SU-DHL-6 (cell line): ENCODE results near the gene CTTN.
A peak's percentile ranks its signal among the peaks of the same experiment; 100 is the strongest.

Experiments used
- H2AFZ ChIP-seq: fragments of 200-600 bp; sonication (generic); 2 replicates; pipeline ENCODE4 v1.6.1; 2014; ENCODE audit warnings: low read depth, mild to moderate bottlenecking, moderate library complexity, mixed read lengths, antibody characterized with exemption, low read length; ENCODE audit not compliant: severe bottlenecking
- H3F3A ChIP-seq: fragments of 200-600 bp; shearing (Covaris generic); 2 replicates; pipeline ENCODE4 v1.6.0; 2016; ENCODE audit warnings: antibody characterized with exemption, mild to moderate bottlenecking; ENCODE audit not compliant: insufficient read depth
- H3K27ac ChIP-seq: fragments of 200-600 bp; sonication (generic); 2 replicates; pipeline ENCODE4 v1.5.1; 2016; ENCODE audit warnings: low read depth, mild to moderate bottlenecking, low read length, moderate library complexity, mixed read lengths
- H3K27me3 ChIP-seq: fragments of 200-600 bp; sonication (generic), shearing (Covaris generic); 2 replicates; pipeline ENCODE4 v1.6.0; 2014; ENCODE audit warnings: mild to moderate bottlenecking, low read length
- H3K36me3 ChIP-seq: fragments of 200-600 bp; sonication (generic); 2 replicates; pipeline ENCODE4 v1.6.1; 2014; ENCODE audit warnings: mild to moderate bottlenecking, low read length, mixed read lengths
- H3K4me2 ChIP-seq: fragments of 300-600, 200-600 bp; shearing (Covaris generic), sonication (generic); 2 replicates; pipeline ENCODE4 v1.6.0; 2014; ENCODE audit warnings: low read length, low read depth, mild to moderate bottlenecking; ENCODE audit not compliant: poor library complexity, severe bottlenecking
- H3K4me3 ChIP-seq: fragments of 200-600 bp; sonication (generic); 2 replicates; pipeline ENCODE4 v1.5.1; 2014; ENCODE audit warnings: antibody characterized with exemption, low read length, mild to moderate bottlenecking, mixed read lengths; ENCODE audit not compliant: insufficient read depth, poor library complexity, severe bottlenecking
- H3K79me2 ChIP-seq: fragments of 200-600 bp; sonication (generic); 2 replicates; pipeline ENCODE4 v1.6.1; 2014; ENCODE audit warnings: mild to moderate bottlenecking, low read length, moderate library complexity; ENCODE audit not compliant: insufficient read depth
- H3K9ac ChIP-seq: fragments of 200-600 bp; sonication (generic); 2 replicates; pipeline ENCODE4 v1.7.0; 2014; ENCODE audit warnings: mild to moderate bottlenecking, low read length
- H3K9me2 ChIP-seq: fragments of 200-600 bp; sonication (generic); replicated peaks from 2 replicates; pipeline ENCODE4 v1.6.1; 2014; ENCODE audit warnings: low read length; ENCODE audit not compliant: insufficient read depth
- H3K9me3 ChIP-seq: fragments of 200-600 bp; sonication (generic); 2 replicates; pipeline ENCODE4 v1.6.1; 2014; ENCODE audit warnings: low read length, mixed read lengths; ENCODE audit not compliant: insufficient read depth
- H4K20me1 ChIP-seq: fragments of 200-600 bp; sonication (generic); 2 replicates; pipeline ENCODE4 v1.6.1; 2014; ENCODE audit warnings: low read depth, mild to moderate bottlenecking, antibody characterized with exemption, low read length, moderate library complexity, mixed read lengths
- EZH2phosphoT487 ChIP-seq: fragments of 200-600 bp; sonication (generic), shearing (Covaris generic); conservative IDR thresholded peaks from 2 replicates; pipeline ENCODE4 v1.6.1; 2018; ENCODE audit warnings: mild to moderate bottlenecking, antibody characterized with exemption, low read length, moderate library complexity, mixed read lengths
- TF ChIP-seq, protein P1 (sequence below): fragments of 200-600 bp; sonication (generic); IDR thresholded peaks from one replicate; pipeline ENCODE4 v1.5.1; 2017; ENCODE audit warnings: antibody characterized with exemption, mild to moderate bottlenecking, low read length, moderate library complexity; ENCODE audit not compliant: insufficient read depth, poor library complexity, severe bottlenecking

CTTN gene

GRCh38 chr11:70433526-70433925, 35.2 kb downstream of the CTTN start:
- Histone ChIP-seq H3K79me2 (no peaks in the 10 kb centered on the region), H3K4me3 (no peak overlapping the region), H3K9ac (peak overlapping the region; percentile 27; the same call in 1 of the 2 replicates), H3K27me3 (no peaks in the 10 kb centered on the region), H3F3A (peaks cover 31% of the 10 kb centered on the region), H3K4me2 (no peak overlapping the region), H3K9me3 (peaks cover 6% of the 10 kb centered on the region; the same call in 1 of the 2 replicates), H3K36me3 (peaks cover 4% of the 10 kb centered on the region; the same call in 1 of the 2 replicates), H3K27ac (peak overlapping the region; percentile 94), H2AFZ (no peak overlapping the region), H4K20me1 (no peaks in the 10 kb centered on the region), H3K9me2 (no peaks in the 10 kb centered on the region)
- TF ChIP-seq EZH2phosphoT487 = no peak

GRCh38 chr11:70433966-70434812, 35.9 kb downstream of the CTTN start:
- Histone ChIP-seq H3K4me2 (peak overlapping the region; percentile 2), H3K27ac (peak overlapping the region; percentile 94), H3F3A (peaks cover 37% of the 10 kb centered on the region), H3K9ac (peak overlapping the region; percentile 27; the same call in 1 of the 2 replicates), H4K20me1 (no peaks in the 10 kb centered on the region), H3K9me2 (no peaks in the 10 kb centered on the region), H2AFZ (no peak overlapping the region), H3K4me3 (no peak overlapping the region), H3K9me3 (peaks cover 6% of the 10 kb centered on the region; the same call in 1 of the 2 replicates), H3K36me3 (peaks cover 4% of the 10 kb centered on the region; the same call in 1 of the 2 replicates), H3K79me2 (no peaks in the 10 kb centered on the region), H3K27me3 (no peaks in the 10 kb centered on the region)
- no peak for TF ChIP-seq EZH2phosphoT487
- TF ChIP-seq, protein P1, sequence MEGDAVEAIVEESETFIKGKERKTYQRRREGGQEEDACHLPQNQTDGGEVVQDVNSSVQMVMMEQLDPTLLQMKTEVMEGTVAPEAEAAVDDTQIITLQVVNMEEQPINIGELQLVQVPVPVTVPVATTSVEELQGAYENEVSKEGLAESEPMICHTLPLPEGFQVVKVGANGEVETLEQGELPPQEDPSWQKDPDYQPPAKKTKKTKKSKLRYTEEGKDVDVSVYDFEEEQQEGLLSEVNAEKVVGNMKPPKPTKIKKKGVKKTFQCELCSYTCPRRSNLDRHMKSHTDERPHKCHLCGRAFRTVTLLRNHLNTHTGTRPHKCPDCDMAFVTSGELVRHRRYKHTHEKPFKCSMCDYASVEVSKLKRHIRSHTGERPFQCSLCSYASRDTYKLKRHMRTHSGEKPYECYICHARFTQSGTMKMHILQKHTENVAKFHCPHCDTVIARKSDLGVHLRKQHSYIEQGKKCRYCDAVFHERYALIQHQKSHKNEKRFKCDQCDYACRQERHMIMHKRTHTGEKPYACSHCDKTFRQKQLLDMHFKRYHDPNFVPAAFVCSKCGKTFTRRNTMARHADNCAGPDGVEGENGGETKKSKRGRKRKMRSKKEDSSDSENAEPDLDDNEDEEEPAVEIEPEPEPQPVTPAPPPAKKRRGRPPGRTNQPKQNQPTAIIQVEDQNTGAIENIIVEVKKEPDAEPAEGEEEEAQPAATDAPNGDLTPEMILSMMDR = no peak

DNA sequence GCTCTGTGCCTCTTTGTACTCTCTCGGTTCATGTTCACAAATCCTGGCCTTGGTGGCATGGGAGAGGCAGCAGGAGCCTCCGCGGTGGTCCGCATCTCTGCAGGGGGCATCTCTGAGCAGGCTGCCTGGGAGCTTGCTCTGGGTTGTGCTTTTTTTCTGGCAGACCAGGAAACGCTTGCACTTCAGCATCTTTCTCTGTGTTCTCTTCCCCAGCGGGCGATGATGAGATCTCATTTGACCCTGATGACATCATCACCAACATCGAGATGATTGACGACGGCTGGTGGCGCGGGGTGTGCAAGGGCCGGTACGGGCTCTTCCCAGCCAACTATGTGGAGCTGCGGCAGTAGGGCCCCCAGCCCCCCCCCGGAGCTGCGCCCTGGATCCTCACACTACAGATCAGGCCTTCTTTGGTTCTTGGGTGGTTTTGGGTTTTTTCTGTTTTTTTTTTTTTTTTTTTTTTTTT, 36.5 kb downstream of the CTTN start:
- H3K36me3 ChIP-seq = peaks cover 4% of the 10 kb centered on the region; the same call in 1 of the 2 replicates
- H3K9ac ChIP-seq = peak overlapping the region; percentile 27; the same call in 1 of the 2 replicates
- TF ChIP-seq, protein P1 = no peak
- no peak for TF ChIP-seq EZH2phosphoT487

More for the DNA sequence above, 36.5 kb downstream of the CTTN start:
- no peaks in the 10 kb centered on the region for H4K20me1 ChIP-seq
- peaks cover 6% of the 10 kb centered on the region; the same call in 1 of the 2 replicates for H3K9me3 ChIP-seq
- no peak overlapping the region for H2AFZ ChIP-seq
- H3K4me3 ChIP-seq = no peak overlapping the region
- H3K27me3 ChIP-seq = no peaks in the 10 kb centered on the region
- H3K79me2 ChIP-seq = no peaks in the 10 kb centered on the region
- peak overlapping the region; percentile 2 for H3K4me2 ChIP-seq
- no peaks in the 10 kb centered on the region for H3K9me2 ChIP-seq
- H3K27ac ChIP-seq = peak overlapping the region; percentile 94
- peaks cover 44% of the 10 kb centered on the region for H3F3A ChIP-seq
